Measurements from ENCODE around the gene CADM1.
A peak's percentile ranks its signal among the peaks of the same experiment; 100 is the strongest.

Gene CADM1

DNA sequence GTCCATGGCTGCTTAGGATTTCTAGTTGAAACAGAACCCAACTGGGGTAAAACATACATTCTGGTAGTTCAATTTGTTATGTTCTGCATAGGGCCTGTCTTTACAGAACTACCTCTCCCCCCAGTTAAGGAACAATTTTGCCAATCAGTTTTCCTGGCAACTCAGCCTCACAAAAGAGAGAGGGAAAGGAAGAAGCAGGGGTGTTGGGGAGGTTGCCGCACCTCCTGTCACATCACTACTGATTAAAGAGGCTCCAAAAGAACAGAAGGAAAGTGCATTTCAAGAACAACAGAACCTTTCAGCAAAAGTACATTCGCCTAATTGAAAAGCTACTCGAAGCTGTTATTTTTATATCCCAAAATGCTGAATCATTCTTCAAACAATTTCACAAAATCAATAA lies 217.6 kb downstream of the CADM1 start:
- TF ChIP-seq CTCF (IDR thresholded peaks at IDR 0.05; ENCODE audit: low read depth, low read length, missing control alignments): no peak
- in situ Hi-C loops (cut with HindIII; ENCODE audit: low sequenced_read_pairs): no loop called here
- no peak for DNase-seq (ENCODE audit: low read depth)
- no peak overlapping the region for H3K4me3 ChIP-seq (ENCODE audit: low read depth, low read length)

DNA sequence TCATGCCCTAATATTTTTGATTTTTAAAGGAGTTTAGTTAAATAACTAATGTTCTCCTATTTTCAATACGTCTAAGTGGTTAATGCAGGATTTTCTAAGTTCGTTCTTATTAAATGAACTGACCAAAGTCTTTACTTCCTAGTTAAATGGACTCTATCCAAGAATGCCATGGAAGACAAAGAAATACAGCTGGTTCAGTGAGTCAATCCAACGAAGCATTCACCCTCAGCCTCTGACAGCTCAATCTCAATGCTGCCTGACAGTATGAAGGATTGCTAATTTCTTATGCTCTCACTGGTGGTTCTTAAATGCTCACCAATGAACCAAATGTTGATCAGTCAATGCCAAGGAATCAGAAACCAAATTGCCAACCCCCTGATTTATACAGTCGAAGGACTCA lies 219.4 kb downstream of the CADM1 start:
- in situ Hi-C loops (cut with HindIII; ENCODE audit: low sequenced_read_pairs): no loop called here
- peak; percentile 57 for DNase-seq (ENCODE audit: low read depth)
- no peak for TF ChIP-seq CTCF (IDR thresholded peaks at IDR 0.05; ENCODE audit: low read depth, low read length, missing control alignments)

GRCh38 chr11:115282923-115283322 lies 221.3 kb downstream of the CADM1 start:
- no peak overlapping the region for H3K4me3 ChIP-seq (ENCODE audit: low read depth, low read length)
- in situ Hi-C loops (cut with HindIII; ENCODE audit: low sequenced_read_pairs): no loop called here

More for the DNA sequence above, 219.4 kb downstream of the CADM1 start:
- H3K4me3 ChIP-seq (ENCODE audit: low read depth, low read length): no peak overlapping the region

DNA sequence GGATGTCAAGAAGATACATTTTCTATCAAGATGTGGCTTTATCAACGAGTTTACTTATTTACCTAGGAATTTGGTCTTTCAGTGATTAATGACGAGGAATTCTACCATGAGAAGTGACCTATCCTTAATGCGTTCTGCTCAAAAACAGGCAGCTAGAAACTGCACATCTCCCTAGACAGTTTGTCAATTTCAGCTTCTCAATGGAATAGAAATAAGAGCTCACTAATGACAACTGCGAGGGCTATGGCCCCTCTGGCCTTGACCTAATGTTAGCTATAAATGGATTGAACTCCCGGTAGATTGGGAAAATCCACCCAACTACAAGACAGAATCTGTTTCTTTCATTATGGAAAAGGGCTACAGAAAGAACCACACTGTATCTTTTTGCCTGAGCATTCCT lies 223.4 kb downstream of the CADM1 start:
- TF ChIP-seq CTCF (IDR thresholded peaks at IDR 0.05; ENCODE audit: low read depth, low read length, missing control alignments): no peak
- DNase-seq (ENCODE audit: low read depth): no peak
- H3K4me3 ChIP-seq (ENCODE audit: low read depth, low read length): no peak overlapping the region
- in situ Hi-C loops (cut with HindIII; ENCODE audit: low sequenced_read_pairs): no loop called here

More at GRCh38 chr11:115282923-115283322, 221.3 kb downstream of the CADM1 start:
- TF ChIP-seq CTCF (IDR thresholded peaks at IDR 0.05; ENCODE audit: low read depth, low read length, missing control alignments): no peak
- DNase-seq (ENCODE audit: low read depth): no peak

- no peak overlapping the region for H3K4me3 ChIP-seq (ENCODE audit: low read depth, low read length)
- TF ChIP-seq CTCF (IDR thresholded peaks at IDR 0.05; ENCODE audit: low read depth, low read length, missing control alignments): no peak
- no peak for DNase-seq (ENCODE audit: low read depth)
- in situ Hi-C loops (cut with HindIII; ENCODE audit: low sequenced_read_pairs): no loop called here
These were observed 224.1 kb downstream of the CADM1 start for GRCh38 chr11:115279813-115280761.

- DNase-seq (ENCODE audit: low read depth): no peak
- no peak for TF ChIP-seq CTCF (IDR thresholded peaks at IDR 0.05; ENCODE audit: low read depth, low read length, missing control alignments)
These were observed 227.4 kb downstream of the CADM1 start for GRCh38 chr11:115276799-115277198.

More at GRCh38 chr11:115276799-115277198, 227.4 kb downstream of the CADM1 start:
- H3K4me3 ChIP-seq (ENCODE audit: low read depth, low read length): no peak overlapping the region
- in situ Hi-C loops (cut with HindIII; ENCODE audit: low sequenced_read_pairs): no loop called here

Measured in astrocyte of the cerebellum (primary cell).